GM20431 (cell line): ENCODE results near the gene ADARB2.
"Not testable (repeated sequence)": the region's sequence is repeated elsewhere in the genome, so short reads cannot be mapped to it uniquely, and the experiment has no call there.

Experiments
- in situ Hi-C: fragments of 300-500 bp; cut with MseI, MboI; formaldehyde crosslinking; loops from one replicate; pipeline ENCODE4 v1.15.0; 2020; ENCODE audit warnings: low sequenced_read_pairs; ENCODE audit not compliant: unreplicated experiment

The ADARB2 gene

DNA sequence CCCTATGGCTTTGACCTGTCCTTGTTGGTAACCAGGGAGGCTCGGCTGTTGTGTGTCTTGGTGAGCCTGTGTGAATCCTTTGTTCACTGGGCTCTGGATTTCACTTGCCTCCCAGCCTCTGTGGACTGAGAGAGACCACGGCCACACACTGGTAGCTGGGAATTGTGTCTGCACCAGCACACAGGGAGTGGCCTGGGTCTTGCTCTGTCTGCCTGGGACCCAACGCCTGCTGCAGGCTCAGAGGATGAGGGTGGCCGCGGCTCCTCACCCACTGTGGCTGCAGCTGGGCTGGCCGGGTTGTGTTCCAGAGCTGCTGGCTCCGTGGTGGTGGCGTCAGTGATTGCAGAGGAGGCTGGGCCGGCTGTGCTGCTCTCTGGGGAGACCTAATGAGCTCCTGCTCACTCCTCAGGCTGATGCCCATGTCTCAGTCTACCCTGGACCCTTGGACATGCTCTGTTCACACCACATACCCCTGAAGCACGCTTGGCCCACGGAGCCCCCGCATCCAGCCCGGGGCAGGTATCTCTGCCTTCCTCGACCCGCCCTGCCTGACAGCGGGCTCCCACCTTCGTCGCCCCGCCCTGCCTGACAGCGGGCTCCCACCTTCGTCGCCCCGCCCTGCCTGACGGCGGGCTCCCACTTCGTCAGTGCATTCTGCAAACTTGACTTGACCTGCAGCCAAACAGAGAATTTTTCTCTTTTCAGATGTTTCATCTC lies 328.5 kb downstream of the ADARB2 start:
- in situ Hi-C loops: no loop called here

GRCh38 chr10:1406967-1407945 lies 330.1 kb downstream of the ADARB2 start:
- in situ Hi-C loops: no loop called here

- in situ Hi-C loops: no loop called here
Observed at GRCh38 chr10:1406132-1406966, 331.0 kb downstream of the ADARB2 start.

DNA sequence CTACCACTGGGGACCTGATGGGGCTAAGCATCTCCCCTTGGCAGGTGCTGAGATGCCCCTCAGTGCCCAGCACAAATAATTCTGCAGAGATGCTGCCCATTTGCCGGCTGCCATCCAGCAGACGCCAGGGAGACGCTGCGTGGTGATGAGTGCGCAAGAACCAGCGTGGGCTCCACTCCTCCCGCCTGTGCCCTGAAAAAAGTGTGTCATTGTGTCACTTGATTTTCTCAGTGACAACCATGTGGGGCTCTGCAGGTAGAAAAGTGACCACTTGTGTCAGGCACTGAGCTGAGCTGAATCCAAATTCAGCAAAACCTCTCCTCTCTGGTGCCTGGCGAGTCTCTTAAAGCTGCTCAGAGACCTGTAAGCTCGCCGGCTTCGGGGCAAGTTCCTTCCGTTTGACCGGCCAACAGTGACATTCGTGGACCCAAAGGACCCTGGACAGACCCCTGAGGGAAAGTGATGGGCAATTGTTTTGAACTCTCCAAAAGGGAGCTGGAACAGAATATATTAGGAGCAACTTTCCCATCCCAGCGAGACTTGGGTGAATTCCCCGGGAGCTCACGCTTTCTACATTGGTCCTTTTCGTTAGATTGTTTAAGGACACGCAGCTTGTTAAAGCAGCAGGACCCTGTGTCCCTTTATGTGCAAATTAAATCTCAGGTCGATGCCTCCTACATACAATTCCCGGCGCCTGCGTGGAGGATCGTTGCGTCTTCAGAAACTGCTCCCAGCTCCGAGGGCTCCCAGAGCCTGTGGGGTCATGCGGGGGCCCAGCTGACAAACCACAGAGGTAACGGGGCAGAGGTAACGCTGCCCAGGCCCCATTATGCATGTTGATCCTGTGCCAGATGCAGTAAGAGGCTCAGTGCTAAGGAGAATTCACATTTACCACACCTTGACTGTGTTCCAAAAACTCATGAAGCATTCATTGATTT lies 332.7 kb downstream of the ADARB2 start:
- in situ Hi-C loops: no loop called here

- in situ Hi-C loops: no loop called here
Observed at GRCh38 chr10:1403508-1404322, 333.6 kb downstream of the ADARB2 start.

GRCh38 chr10:1402816-1403507 lies 334.4 kb downstream of the ADARB2 start:
- in situ Hi-C loops: no loop called here

- in situ Hi-C loops: no loop called here
Observed at GRCh38 chr10:1402016-1402770, 335.1 kb downstream of the ADARB2 start.

DNA sequence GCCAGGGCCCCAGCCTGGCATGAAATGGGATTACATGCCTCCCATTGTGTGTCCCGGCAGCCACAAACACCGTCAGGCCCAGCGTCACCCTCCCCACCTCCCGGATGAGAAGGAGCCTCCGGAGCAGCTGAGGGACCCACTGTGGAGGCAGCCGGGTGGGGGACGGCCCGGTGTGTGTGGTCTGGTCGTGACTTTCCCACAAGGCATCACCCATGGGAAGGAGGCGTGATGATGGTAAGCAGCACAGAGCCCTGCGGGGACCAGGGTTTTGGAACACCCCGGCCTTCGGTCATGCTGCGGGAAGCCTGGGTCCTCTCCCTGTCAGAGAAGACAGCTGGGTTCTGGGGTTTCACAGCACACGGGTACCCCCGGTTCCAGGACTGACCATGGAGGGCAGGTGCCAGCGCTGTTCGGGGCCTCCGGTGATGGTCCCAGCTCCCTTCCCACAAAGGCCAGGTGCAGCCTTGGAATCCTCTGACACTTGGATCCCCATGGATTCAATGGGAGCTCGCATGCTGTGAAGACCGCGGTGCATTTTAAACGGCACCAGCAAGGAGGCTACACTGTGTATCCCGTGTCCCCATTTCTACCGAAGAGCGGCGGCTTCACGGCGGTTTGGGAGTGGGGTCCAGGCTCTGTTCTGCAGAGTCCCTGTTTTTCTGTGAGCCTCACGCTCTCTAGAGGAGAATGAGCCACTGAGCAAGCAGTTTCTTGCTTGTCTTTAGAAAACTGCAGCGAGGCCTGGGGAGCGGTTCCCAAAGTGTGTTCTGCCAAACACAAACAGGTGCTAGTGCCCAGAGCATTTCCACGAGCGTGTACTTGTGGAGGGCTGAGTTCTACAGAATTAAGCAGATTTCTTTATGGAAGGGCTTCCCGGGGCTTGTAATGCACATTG lies 336.0 kb downstream of the ADARB2 start:
- in situ Hi-C loops: no loop called here

DNA sequence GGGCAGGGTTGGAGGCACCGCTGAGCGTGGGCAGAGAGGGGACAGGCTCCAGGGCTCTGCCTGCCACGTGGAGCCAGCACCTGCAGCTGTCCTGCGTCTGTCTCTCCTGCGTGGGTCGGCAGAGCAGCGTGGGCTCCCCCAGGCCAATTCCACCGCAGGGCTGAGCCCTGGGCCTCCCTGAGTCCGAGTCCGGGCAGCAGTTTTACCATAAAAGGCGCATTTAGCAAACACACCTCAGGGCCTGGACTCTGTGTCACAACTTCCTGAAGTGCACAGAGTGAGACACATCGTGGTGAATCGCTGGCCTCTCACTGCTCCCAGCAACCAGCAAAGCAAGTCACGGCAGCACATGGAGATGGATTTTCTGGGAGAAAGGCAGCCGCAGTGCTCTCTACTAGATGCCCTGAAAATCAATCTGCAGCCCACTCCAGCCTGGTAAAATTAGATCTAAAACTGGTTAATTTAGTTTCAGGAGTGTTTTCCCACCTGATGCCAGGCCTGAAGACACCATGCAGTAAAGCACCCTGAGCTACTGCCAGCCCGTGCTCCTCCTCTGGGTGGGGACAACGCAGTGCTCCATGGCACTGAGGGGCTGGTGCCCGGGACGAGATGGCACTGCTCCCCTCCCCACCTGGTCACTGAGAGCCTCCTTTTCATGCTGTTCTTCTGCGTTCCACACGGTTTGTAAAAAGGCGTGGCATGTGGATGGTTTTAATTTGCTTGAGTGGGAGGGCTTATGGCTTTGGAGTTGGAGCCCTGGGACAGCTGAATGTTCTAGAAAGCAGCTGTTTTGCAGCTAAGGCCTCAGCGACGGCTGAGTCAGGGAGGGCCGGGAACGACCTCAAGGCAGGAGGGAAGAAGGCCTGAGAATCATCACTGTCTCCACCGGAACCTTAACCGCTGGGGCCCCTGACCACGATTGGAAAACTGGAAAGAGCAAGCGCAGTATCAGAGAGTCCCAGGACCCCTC lies 336.9 kb downstream of the ADARB2 start:
- in situ Hi-C loops: no loop called here

DNA sequence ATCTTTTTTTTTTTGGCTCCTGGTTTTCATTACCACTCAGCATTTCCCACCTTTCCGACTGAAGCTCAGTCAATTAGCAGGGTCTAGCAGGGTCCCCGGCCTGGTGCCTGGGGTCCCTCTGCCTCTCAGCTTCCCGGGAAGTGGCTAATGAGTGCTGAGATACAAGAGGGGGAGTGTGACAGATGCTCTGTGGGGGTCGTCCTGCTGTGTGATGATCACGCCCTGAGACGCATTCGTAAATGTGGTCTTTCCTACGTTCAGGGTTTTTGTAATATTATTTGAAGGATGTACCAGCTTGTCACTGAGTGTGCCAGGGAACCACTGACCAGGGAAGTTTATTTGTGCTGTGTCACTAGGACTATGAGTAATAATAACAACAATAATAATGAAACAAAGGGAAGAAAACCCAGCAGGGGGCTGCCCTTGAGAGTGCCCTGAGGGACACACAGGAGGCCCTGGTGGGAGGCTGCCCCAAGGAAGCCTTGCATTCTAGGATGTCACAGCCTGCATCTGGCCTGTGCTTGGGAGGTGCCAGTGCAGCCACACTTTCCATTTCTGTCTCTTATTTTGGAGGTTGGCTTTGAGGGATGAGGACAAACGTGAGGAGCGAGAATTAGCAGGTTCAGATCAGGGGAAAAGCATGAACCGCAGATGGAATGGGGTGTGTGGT lies 337.8 kb downstream of the ADARB2 start:
- in situ Hi-C loops: no loop called here

- in situ Hi-C loops: no loop called here
Observed at GRCh38 chr10:1398626-1399410, 338.5 kb downstream of the ADARB2 start.

DNA sequence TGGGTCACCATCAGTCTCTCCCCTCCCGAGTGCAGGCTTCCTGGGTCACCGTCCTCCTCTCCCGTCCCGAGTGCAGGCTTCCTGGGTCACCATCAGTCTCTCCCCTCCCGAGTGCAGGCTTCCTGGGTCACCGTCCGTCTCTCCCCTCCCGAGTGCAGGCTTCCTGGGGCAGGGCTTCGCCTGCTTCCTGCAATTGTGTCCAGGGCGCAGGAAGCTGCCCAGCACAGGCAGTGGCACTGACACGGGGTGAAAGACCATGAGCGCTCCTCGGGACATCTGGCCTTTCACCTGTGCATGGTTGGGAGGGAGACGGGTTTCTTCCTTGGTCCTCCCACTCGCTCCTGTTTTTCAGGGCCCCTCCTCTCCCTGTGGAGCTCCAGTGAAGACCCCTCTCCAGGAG lies 339.2 kb downstream of the ADARB2 start:
- in situ Hi-C loops: not testable (repeated sequence)

DNA sequence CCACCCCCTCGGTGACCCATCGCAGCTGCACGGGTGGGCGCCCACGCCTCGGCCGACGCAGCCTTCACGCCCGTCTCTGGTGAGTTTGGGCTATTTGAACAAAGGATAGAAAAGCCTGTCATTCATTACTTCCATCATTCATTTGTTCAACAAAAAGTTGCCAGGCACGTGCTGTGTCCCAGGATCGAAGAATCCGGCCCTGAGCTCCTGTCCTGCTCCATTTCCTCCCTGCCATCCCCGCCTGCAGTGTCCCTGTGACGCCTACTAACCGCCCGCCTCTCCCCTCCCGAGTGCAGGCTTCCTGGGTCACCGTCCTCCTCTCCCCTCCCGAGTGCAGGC lies 341.1 kb downstream of the ADARB2 start:
- in situ Hi-C loops: no loop called here
